Measurements from ENCODE around the gene PCDHGB5.
"Not testable (repeated sequence)": the region's sequence is repeated elsewhere in the genome, so short reads cannot be mapped to it uniquely, and the experiment has no call there.

Gene PCDHGB5

DNA sequence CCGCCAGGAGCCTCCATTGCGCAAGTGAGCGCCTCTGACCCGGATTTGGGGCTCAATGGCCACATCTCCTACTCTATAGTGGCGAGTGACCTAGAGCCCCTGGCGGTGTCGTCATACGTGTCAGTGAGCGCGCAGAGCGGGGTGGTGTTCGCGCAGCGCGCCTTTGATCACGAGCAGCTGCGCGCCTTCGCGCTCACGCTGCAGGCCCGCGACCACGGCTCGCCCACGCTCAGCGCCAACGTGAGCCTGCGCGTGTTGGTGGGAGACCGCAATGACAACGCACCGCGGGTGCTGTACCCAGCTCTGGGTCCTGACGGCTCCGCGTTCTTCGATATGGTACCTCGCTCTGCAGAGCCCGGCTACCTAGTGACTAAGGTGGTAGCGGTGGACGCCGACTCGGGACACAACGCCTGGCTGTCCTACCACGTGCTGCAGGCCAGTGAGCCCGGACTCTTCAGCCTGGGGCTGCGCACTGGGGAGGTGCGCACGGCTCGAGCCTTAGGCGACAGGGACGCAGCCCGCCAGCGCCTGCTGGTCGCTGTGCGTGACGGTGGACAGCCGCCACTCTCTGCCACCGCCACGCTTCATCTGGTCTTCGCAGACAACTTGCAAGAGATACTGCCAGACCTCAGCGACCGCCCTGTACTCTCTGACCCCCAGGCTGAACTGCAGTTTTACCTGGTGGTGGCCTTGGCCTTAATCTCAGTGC, 12.0 kb downstream of the PCDHGB5 start:
- no peak for DNase-seq

GRCh38 chr5:141411575-141411974, 13.8 kb downstream of the PCDHGB5 start:
- DNase-seq: no peak

GRCh38 chr5:141412854-141413539, 15.2 kb downstream of the PCDHGB5 start, which contains the start of gene PCDHGA10:
Gene PCDHGA10, plus strand, starts transcription at chr5:141412987. Its CDS starts 189 bp downstream, at chr5:141413176.
- peak in 1 of 56 donors; percentile 26 for DNase-seq

- DNase-seq: no peak
These were observed 15.9 kb downstream of the PCDHGB5 start for GRCh38 chr5:141413540-141414069.

GRCh38 chr5:141414548-141415274, 17.0 kb downstream of the PCDHGB5 start:
- DNase-seq: not testable (repeated sequence)

DNA sequence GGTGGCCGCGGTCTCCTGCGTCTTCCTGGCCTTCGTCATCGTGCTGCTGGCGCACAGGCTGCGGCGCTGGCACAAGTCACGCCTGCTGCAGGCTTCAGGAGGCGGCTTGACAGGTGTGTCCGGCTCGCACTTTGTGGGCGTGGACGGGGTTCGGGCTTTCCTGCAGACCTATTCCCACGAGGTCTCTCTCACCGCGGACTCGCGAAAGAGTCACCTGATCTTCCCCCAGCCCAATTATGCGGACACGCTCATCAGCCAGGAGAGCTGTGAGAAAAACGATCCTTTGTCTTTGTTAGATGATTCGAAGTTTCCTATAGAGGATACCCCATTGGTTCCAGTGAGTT, 17.5 kb downstream of the PCDHGB5 start:
- not testable (repeated sequence) for DNase-seq

GRCh38 chr5:141417494-141418172, 19.9 kb downstream of the PCDHGB5 start, which contains the start of gene PCDHGB7:
Gene PCDHGB7, plus strand, starts transcription at chr5:141417677. Its CDS starts 183 bp downstream, at chr5:141417860.
- peak in 13 of 56 donors; percentile 5 to 59 (median 29) for DNase-seq

DNA sequence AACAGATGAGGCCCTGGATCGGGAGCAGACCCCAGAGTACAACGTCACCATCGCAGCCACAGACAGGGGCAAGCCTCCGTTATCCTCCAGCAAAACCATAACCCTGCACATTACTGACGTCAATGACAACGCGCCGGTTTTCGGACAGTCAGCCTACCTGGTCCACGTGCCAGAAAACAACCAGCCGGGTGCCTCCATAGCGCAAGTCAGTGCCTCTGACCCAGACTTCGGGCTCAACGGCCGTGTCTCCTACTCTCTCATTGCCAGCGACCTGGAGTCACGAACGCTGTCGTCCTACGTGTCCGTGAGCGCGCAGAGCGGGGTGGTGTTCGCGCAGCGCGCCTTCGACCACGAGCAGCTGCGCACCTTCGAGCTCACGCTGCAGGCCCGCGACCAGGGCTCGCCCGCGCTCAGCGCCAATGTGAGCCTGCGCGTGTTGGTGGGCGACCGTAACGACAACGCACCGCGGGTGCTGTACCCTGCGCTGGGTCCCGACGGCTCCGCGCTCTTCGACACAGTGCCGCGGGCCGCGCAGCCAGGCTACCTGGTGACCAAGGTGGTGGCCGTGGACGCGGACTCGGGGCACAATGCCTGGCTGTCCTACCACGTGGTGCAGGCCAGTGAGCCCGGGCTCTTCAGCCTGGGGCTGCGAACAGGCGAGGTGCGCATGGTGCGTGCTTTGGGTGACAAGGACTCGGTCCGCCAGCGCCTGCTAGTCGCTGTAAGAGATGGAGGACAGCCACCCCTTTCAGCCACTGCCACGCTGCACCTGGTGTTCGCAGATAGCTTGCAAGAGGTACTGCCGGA, 21.5 kb downstream of the PCDHGB5 start:
- no peak for DNase-seq

DNA sequence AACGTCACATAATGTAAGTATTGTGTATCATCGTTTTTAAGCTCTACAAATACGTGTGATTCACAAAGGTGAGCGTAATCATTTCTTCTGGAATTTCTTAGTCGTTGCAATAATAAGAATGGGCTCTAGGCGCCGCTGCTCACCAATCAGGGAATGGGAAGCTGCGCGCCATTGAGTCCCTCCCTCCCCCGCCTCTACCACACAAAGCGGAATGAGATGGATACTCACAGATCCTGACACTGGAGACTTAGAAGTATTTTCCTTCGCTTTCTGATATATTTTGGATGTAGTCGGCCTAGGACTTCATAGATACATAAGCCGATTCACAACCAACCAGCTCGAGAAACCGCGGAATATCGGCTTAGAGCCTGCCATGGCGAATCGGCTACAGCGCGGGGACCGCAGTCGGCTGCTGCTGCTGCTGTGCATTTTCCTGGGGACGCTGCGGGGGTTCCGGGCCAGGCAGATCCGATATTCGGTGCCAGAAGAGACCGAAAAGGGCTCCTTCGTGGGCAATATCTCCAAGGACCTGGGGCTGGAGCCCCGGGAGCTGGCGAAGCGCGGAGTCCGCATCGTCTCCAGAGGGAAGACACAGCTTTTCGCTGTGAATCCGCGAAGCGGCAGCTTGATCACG, 23.2 kb downstream of the PCDHGB5 start, which contains the start of gene PCDHGA11:
TSS of gene PCDHGA11 (plus strand) at position 197 of the 634 bp plus-strand sequence. CDS start at position 374, 177 bp downstream.
- no peak for DNase-seq

DNA sequence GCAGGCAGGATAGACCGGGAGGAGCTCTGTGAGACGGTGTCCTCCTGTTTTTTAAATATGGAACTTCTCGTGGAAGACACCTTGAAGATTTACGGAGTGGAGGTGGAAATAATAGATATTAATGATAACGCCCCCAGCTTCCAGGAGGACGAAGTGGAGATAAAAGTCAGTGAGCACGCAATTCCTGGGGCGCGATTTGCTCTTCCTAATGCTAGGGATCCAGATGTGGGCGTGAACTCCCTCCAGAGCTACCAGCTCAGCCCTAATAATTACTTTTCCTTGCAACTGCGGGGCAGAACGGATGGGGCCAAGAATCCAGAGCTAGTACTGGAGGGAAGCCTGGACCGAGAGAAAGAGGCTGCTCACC, 23.7 kb downstream of the PCDHGB5 start:
- no peak for DNase-seq

DNA sequence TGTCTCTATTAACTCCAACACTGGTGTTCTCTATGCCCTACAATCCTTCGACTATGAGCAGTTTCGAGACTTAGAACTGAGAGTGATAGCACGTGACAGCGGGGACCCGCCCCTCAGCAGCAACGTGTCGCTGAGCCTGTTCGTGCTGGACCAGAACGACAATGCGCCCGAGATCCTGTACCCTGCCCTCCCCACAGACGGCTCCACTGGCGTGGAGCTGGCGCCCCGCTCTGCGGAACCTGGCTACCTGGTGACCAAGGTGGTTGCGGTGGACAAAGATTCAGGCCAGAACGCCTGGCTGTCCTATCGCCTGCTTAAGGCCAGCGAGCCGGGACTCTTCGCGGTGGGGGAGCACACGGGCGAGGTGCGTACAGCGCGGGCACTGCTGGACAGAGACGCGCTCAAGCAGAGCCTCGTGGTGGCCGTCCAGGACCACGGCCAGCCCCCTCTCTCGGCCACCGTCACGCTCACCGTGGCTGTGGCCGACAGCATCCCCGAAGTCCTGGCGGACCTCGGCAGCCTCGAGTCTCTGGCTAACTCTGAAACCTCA, 25.1 kb downstream of the PCDHGB5 start:
- no peak for DNase-seq

DNA sequence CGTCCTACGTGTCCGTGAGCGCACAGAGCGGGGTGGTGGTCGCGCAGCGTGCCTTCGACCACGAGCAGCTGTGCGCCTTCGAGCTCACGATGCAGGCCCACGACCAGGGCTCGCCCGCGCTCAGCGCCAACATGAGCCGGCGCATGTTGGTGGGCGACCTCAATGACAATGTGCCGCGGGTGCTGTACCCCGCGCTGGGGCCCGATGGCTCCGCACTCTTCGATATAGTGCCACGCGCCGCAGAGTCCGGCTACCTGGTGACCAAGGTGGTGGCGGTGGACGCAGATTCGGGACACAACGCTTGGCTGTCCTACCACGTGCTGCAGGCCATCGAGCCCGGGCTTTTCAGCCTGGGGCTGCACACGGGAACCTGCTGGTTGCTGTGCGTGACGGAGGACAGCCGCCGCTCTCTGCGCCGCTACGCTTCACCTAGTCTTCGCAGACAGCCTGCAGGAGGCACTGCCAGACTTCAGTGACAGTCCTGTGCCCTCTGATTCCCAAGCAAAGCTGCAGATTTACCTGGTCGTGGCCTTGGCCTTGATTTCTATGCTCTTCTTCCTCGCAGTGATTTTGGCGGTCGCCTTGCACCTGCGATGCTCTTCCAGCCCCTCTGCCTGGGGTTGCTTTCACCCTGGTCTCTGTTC, 30.2 kb downstream of the PCDHGB5 start:
- no peak for DNase-seq

GRCh38 chr5:141430332-141431113, 32.8 kb downstream of the PCDHGB5 start, which contains the start of gene PCDHGA12:
Gene PCDHGA12, plus strand, starts transcription at chr5:141430507. Its CDS starts 253 bp downstream, at chr5:141430760.
- peak in 6 of 56 donors; percentile 14 to 37 (median 23) for DNase-seq

- DNase-seq: no peak
These were observed 33.5 kb downstream of the PCDHGB5 start for GRCh38 chr5:141431286-141431685.

- DNase-seq: not testable (repeated sequence)
These were observed 34.6 kb downstream of the PCDHGB5 start for GRCh38 chr5:141432308-141432707.

GRCh38 chr5:141432726-141433125, 35.0 kb downstream of the PCDHGB5 start:
- not testable (repeated sequence) for DNase-seq

DNA sequence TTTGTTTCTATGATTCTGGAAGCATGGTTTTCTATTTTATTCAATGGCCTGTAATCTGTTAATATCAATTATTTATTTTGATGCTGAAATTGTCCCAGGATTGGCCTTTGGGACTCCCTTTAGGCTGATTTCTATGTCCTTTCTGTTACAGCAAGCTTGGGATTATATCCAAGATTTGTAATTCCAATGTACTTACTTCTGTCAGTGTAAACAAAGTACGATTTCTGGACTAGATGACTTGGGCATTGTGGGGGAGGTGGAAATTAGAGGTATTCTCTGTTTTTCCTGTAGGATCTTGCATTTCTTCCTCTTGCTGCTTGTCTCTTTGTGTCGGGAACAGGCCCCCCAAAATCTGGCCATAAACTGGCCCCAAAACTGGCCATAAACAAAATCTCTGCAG, 36.3 kb downstream of the PCDHGB5 start:
- no peak for DNase-seq

- no peak for DNase-seq
These were observed 39.5 kb downstream of the PCDHGB5 start for GRCh38 chr5:141437221-141437620.

Measured in amygdala (tissue), 56 donors.